Measurements from ENCODE around the gene OR5AC2.

Gene OR5AC2

DNA sequence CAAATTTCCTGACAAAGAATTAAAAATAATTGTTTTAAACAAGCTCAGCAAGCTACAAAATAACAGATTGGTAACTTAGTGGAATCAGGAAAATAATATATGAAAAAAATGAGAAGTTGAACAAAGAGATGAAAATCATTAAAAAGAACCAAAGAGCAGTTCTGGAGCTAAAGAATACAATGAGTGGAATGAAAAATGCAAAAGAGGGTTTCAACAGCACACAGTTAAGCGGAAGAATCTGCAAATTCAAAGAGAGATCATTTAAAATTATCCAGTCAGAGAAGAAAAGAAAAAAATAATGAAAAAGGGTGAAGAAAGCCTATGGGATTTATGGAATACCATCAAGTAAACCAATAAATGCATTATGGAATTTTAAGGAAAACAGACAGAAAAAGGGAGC is 45.6 kb upstream of the OR5AC2 start:
- H3K4me3 ChIP-seq (IDR thresholded peaks at IDR 0.05; ENCODE audit: insufficient read depth, low read depth, low read length), result no peak overlapping the region

DNA sequence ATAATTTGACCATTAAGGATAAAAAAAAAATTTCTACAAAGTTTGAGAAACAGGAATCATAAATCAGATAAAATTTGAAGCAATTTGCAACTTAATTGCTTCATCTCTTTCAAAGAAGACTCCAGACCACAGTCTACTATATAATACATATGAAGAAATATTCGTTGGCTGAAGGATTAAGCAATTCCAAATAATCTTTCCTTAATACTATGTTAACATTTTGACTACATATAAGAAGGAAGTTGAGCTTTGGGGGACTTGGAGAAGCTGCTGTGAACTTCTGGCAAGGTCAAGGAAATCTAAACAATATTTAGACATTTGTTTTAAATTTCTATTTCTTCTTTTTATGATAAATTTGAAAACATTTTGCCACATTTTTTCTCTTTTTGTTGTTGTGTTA is 38.4 kb upstream of the OR5AC2 start:
- no peak overlapping the region for H3K9ac ChIP-seq
- no peak overlapping the region for H3K4me2 ChIP-seq
- no peaks in the 10 kb centered on the region for H3K27me3 ChIP-seq (ENCODE audit: insufficient read depth, low read depth)
- TF ChIP-seq, protein P1, sequence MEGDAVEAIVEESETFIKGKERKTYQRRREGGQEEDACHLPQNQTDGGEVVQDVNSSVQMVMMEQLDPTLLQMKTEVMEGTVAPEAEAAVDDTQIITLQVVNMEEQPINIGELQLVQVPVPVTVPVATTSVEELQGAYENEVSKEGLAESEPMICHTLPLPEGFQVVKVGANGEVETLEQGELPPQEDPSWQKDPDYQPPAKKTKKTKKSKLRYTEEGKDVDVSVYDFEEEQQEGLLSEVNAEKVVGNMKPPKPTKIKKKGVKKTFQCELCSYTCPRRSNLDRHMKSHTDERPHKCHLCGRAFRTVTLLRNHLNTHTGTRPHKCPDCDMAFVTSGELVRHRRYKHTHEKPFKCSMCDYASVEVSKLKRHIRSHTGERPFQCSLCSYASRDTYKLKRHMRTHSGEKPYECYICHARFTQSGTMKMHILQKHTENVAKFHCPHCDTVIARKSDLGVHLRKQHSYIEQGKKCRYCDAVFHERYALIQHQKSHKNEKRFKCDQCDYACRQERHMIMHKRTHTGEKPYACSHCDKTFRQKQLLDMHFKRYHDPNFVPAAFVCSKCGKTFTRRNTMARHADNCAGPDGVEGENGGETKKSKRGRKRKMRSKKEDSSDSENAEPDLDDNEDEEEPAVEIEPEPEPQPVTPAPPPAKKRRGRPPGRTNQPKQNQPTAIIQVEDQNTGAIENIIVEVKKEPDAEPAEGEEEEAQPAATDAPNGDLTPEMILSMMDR (conservative IDR thresholded peaks at IDR 0.05; ENCODE audit: low read depth, low read length), result no peak
- H3K27ac ChIP-seq, result no peak overlapping the region
- no peak overlapping the region for H2AFZ ChIP-seq (ENCODE audit: low read depth)
- no peaks in the 10 kb centered on the region for H3K79me2 ChIP-seq (ENCODE audit: insufficient read depth, low read depth)
- no peaks in the 10 kb centered on the region for H3K36me3 ChIP-seq (ENCODE audit: insufficient read depth)
- H4K20me1 ChIP-seq (ENCODE audit: insufficient read depth), result no peaks in the 10 kb centered on the region
- no peak overlapping the region for H3K4me3 ChIP-seq (IDR thresholded peaks at IDR 0.05; ENCODE audit: insufficient read depth, low read depth, low read length)
- H3K4me1 ChIP-seq (ENCODE audit: low read depth, poor library complexity, severe bottlenecking), result no peaks in the 10 kb centered on the region

More for the DNA sequence above, 45.6 kb upstream of the OR5AC2 start:
- H3K27me3 ChIP-seq (ENCODE audit: insufficient read depth, low read depth), result no peaks in the 10 kb centered on the region
- H3K27ac ChIP-seq, result no peak overlapping the region
- TF ChIP-seq, protein P1 (conservative IDR thresholded peaks at IDR 0.05; ENCODE audit: low read depth, low read length), result no peak
- no peaks in the 10 kb centered on the region for H3K79me2 ChIP-seq (ENCODE audit: insufficient read depth, low read depth)
- no peaks in the 10 kb centered on the region for H4K20me1 ChIP-seq (ENCODE audit: insufficient read depth)
- no peaks in the 10 kb centered on the region for H3K36me3 ChIP-seq (ENCODE audit: insufficient read depth)
- H3K4me1 ChIP-seq (ENCODE audit: low read depth, poor library complexity, severe bottlenecking), result no peaks in the 10 kb centered on the region
- H2AFZ ChIP-seq (ENCODE audit: low read depth), result no peak overlapping the region
- no peak overlapping the region for H3K9ac ChIP-seq
- H3K4me2 ChIP-seq, result no peak overlapping the region

DNA sequence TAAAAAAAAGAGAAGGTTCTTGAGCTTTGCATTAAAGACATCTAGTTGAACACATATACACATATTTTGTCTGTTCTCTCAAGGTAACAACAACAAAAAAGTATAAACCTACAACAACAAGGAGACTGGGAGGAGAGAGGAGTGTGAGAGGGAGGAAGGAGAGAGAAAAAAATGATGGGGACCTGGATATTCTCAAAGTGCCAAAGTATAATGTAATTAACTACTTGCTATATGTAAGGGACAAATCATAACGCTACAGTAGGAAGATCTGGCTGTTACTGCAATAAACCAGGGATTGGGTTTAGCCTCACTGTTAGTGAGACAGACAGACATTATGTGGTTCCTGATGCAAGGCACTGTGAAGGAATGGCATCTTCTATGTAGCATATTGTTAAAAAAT is 37.7 kb upstream of the OR5AC2 start:
- no peak overlapping the region for H3K9ac ChIP-seq
- H2AFZ ChIP-seq (ENCODE audit: low read depth), result no peak overlapping the region
- H3K27me3 ChIP-seq (ENCODE audit: insufficient read depth, low read depth), result no peaks in the 10 kb centered on the region
- no peaks in the 10 kb centered on the region for H3K36me3 ChIP-seq (ENCODE audit: insufficient read depth)
- no peaks in the 10 kb centered on the region for H3K4me1 ChIP-seq (ENCODE audit: low read depth, poor library complexity, severe bottlenecking)
- TF ChIP-seq, protein P1 (conservative IDR thresholded peaks at IDR 0.05; ENCODE audit: low read depth, low read length), result no peak
- H4K20me1 ChIP-seq (ENCODE audit: insufficient read depth), result no peaks in the 10 kb centered on the region
- H3K79me2 ChIP-seq (ENCODE audit: insufficient read depth, low read depth), result no peaks in the 10 kb centered on the region
- no peak overlapping the region for H3K4me3 ChIP-seq (IDR thresholded peaks at IDR 0.05; ENCODE audit: insufficient read depth, low read depth, low read length)
- H3K4me2 ChIP-seq, result no peak overlapping the region
- no peak overlapping the region for H3K27ac ChIP-seq

DNA sequence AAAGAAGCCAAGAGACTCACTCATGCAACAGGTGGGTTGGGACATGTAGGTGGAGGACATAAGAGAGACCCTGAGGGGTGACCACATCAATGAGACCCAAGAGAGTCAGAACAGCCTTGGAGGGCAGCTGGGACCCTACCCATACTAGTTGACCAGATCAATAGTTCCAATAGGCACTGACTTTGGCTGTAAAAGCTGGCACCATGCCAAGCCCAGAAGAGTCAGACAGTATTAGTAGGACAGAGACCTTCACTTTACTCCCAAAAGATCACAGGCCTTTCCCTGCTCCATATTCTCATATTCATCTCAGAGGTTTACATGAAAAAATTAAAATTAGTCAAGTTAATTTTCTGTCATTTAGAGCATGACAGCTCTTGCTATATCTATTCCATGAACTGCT is 30.9 kb upstream of the OR5AC2 start:
- Histone ChIP-seq H3K4me3 (IDR thresholded peaks at IDR 0.05; ENCODE audit: insufficient read depth, low read depth, low read length) (no peak overlapping the region), H3K4me2 (no peak overlapping the region), H3K4me1 (ENCODE audit: low read depth, poor library complexity, severe bottlenecking) (no peaks in the 10 kb centered on the region), H3K9ac (no peak overlapping the region), H3K79me2 (ENCODE audit: insufficient read depth, low read depth) (no peaks in the 10 kb centered on the region), H2AFZ (ENCODE audit: low read depth) (no peak overlapping the region), H3K36me3 (ENCODE audit: insufficient read depth) (no peaks in the 10 kb centered on the region), H3K27ac (no peak overlapping the region), H4K20me1 (ENCODE audit: insufficient read depth) (no peaks in the 10 kb centered on the region), H3K27me3 (ENCODE audit: insufficient read depth, low read depth) (no peaks in the 10 kb centered on the region)
- TF ChIP-seq, protein P1 (conservative IDR thresholded peaks at IDR 0.05; ENCODE audit: low read depth, low read length), result no peak
